HG02852 (cell line): ENCODE data around the gene ST6GALNAC3.

ENCODE experiments used
- ATAC-seq: cut with Tn5 transposase; IDR thresholded peaks from one replicate; pipeline ENCODE4 v1.9.1; 2021; ENCODE audit warnings: mild to moderate bottlenecking, moderate library complexity; ENCODE audit not compliant: unreplicated experiment

The ST6GALNAC3 gene

DNA sequence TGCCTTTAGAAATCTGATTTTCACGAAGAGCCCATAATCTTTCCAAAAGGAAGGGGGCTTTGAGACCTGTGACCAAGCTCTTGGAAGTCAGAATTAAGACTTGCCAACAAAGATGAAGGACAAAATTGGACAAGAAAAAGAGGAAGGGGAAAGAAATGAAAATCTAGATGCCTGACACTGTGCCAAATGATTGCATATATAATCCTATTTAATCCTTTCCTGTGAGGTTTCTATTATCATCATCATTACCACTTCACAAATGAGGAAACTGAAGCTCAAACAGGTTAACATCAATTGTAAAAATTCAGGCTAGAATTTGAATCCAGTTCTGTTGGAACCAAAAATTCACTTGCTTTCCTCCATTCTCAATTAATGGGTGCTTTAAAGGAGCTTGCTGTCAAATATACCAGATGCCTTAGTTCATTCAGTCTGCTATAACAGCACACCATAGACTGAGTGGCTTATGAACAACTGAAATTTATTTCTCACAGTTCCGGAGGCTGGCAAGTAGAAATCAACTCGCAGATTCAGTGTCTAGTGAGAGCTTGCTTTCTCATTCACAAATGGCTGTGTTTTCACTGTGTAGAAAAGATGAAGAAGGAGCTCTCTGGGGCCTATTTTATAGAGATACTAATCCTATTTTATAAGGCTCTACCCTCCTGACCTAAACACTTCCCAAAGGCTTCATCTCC lies 595.2 kb downstream of the ST6GALNAC3 start:
- no peak for ATAC-seq

DNA sequence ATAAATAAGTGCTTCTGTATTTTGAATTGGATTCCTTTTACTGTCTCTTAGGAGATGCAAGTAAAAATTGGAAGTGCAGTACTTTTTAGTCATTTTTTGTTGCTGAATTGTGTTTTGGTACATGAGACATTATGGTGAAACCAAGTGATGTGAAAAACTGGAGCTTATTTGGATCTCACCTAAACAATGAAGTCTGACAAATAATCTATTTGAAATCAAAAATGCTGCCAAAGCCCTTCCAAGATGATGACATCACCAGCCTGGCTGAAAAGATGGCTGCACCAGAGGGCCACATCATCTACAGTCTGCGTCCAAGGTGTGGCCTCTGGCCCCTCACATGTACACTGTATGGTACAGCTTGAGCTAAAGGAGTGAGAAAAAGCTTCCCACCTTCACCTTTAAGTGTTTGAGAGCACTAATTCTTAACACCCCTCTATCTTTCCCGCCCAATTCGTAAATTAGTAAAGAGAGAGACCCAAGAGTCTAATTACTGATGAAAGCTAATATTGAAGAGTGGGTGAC lies 600.2 kb downstream of the ST6GALNAC3 start:
- ATAC-seq, result no peak

DNA sequence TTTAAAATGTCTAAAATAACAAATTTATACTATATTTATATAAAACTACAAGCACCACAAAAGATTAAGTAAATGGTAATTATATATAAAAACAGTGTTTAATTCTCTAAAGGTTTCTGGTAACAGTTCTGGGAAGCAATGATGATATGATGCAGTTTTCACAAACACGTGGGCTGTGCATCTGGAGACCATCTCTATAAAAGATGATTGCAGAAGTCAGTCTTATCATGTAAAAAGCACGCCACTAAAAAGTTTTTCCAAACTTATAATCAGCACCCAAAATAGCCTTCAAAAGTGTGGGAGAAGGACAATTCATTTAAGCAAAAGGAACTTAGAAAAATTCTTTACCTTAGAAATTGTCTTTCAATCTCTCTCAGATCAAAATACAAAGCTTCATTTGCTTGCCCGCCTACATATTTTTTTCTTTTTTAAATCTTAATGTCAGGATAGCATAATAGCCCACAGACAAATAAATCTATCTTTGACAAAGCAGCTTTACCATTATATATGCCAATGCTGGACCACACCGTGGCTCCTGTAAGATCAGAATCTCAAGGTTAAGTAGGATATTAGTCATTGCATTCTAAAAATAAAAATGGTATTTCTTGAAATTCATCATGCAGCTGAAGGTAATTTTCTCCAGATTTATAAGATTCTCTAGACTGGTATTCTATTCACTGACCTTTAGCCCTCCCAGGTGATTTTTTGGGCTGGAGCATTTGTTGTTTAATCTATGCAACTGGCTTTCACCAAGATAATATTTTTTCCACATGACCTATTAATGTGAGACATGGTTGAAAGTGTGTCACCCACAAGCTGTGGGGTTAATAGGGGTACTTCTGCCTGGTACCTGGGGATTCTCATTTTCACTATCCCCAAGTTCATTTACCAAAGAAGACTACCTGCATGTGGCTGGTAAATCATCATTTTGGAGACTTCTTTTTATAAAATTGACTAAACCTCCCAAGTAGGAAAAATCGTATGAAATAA lies 603.2 kb downstream of the ST6GALNAC3 start:
- ATAC-seq, result peak; percentile 66

DNA sequence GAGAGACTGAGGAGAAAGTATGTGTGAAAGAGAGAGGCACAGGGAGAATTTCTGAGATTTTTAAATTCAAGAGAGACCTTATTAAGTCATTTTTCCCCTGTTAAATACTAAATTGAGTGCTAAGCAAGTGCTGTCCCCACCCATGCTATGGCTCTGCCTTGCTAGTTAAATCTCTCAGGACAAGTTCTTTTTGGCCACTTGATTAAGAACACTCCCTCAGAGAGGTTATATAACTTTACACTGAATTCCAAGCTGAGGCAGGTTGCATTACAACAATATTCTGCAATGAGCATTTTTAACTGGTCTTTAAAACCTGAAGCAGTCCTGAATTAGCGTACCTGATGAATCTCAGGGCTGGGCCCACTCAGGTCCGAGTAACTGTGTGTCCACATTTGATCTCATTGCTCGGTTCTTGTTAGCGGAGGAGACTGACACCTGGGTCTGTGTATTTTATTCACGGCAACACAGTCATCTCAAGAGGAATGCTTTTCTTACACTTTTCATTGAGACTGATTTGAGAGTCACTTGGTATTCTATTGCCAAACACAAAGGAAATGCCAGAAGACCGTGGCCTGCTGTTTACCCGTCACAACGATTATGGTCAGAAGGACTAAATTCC lies 605.1 kb downstream of the ST6GALNAC3 start:
- ATAC-seq, result no peak

DNA sequence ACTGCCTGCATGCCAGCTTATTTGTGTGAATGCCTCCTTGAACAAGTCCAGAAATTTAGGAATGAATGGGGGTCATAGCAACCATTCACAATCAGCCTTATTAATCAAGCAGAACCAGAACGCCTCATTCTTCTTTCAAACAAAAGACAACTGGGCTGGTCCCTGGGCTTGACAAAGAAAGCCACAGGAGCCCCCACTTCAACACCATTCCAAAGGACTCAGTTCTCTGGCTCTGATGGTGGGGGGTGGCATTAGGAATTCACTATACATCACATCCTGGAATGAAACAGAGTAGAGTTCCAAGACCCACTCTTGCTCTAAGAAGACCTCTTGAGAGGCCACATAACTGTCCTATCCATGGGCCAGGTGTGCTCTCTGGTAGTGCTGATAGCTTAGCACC lies 606.1 kb downstream of the ST6GALNAC3 start:
- no peak for ATAC-seq

GRCh38 chr1:76682138-76682537 lies 607.6 kb downstream of the ST6GALNAC3 start:
- ATAC-seq, result no peak
